HG03354 (cell line): Measurements from ENCODE around the gene RNASE2.
"Not testable (repeated sequence)": the region's sequence is repeated elsewhere in the genome, so short reads cannot be mapped to it uniquely, and the experiment has no call there.

Experiments used
- ATAC-seq: cut with Tn5 transposase; IDR thresholded peaks from one replicate; pipeline ENCODE4 v1.9.1; 2021; ENCODE audit warnings: mild to moderate bottlenecking; ENCODE audit not compliant: unreplicated experiment, poor library complexity, severe bottlenecking

Gene RNASE2

GRCh38 chr14:20954736-20955537 lies at the start of gene RNASE2:
Gene RNASE2 (plus strand): TSS chr14:20955487. CDS start chr14:20955772, 285 bp downstream.
- ATAC-seq: not testable (repeated sequence)

- ATAC-seq: no peak
Observed at GRCh38 chr14:20905676-20906075, 49.6 kb upstream of the RNASE2 start.

GRCh38 chr14:20907214-20907613 lies 48.1 kb upstream of the RNASE2 start:
- no peak for ATAC-seq

- not testable (repeated sequence) for ATAC-seq
Observed at GRCh38 chr14:20910822-20911221, 44.5 kb upstream of the RNASE2 start.

GRCh38 chr14:20919038-20919756 lies 36.1 kb upstream of the RNASE2 start:
- ATAC-seq: not testable (repeated sequence)

- not testable (repeated sequence) for ATAC-seq
Observed at GRCh38 chr14:20923766-20924297, 31.5 kb upstream of the RNASE2 start.

GRCh38 chr14:20934148-20934762 lies 21.0 kb upstream of the RNASE2 start:
- ATAC-seq: no peak

- ATAC-seq: no peak
Observed at GRCh38 chr14:20935303-20935984, 19.8 kb upstream of the RNASE2 start.

GRCh38 chr14:20945146-20945545 lies 10.1 kb upstream of the RNASE2 start:
- not testable (repeated sequence) for ATAC-seq

- ATAC-seq: not testable (repeated sequence)
Observed at GRCh38 chr14:20946707-20947106, 8.6 kb upstream of the RNASE2 start.

GRCh38 chr14:20955538-20955873 lies 219 bp downstream of the RNASE2 start:
- not testable (repeated sequence) for ATAC-seq

- no peak for ATAC-seq
Observed at GRCh38 chr14:20956376-20956976, 1.2 kb downstream of the RNASE2 start.

GRCh38 chr14:20958946-20959345 lies 3.7 kb downstream of the RNASE2 start:
- ATAC-seq: not testable (repeated sequence)

- no peak for ATAC-seq
Observed at GRCh38 chr14:20969336-20969735, 14.0 kb downstream of the RNASE2 start.

GRCh38 chr14:20970647-20970982 lies 15.3 kb downstream of the RNASE2 start:
- ATAC-seq: peak; percentile 19

- peak; percentile 94 for ATAC-seq
Observed at GRCh38 chr14:20970983-20971704, 15.9 kb downstream of the RNASE2 start.

GRCh38 chr14:20971705-20972021 lies 16.4 kb downstream of the RNASE2 start:
- ATAC-seq: peak; percentile 28

- no peak for ATAC-seq
Observed at GRCh38 chr14:20973501-20973900, 18.2 kb downstream of the RNASE2 start.

- no peak for ATAC-seq
Observed at GRCh38 chr14:20976291-20976690, 21.0 kb downstream of the RNASE2 start.
